GM15510 (cell line): ENCODE data around the gene PLD1.

Source experiments
- POLR2A ChIP-seq: IDR thresholded peaks from 3 replicates; pipeline ENCODE4 v1.6.1; 2011; ENCODE audit warnings: borderline replicate concordance; ENCODE audit not compliant: insufficient read length; ENCODE audit errors: extremely low read depth

The PLD1 gene

DNA sequence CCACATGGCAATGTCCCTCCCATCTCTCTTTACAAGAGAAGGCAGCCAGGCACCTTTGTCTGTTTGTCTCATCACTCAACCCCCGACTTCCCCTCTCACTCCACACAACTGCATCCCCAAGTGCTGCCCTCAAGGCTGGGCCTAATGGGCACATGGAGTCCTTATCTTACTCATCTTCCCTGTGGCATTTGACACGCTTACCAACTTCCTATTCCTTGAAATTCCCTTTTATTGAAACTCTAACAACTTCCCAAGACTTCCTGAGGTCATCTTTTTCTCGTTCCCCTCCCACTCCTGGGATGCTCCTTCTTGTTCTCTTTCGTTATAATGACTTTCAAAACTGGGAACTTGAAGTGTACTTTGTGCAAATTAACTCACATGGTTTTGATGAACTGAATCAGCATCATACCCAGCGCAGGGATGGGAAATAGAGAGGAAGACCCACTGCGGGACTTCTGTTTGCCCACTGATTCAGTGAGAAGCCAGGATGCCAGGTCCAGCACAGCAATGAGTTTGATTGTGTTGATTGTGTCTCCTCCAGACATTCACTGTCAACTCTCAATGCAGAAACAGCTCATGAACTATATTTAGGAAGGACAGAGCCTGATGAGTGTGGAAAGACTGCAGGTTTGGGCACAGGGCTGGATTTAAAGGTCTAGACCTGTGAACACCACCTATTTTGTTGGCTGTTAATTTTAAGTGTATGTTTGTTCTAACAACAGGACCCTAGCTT lies 245.4 kb downstream of the PLD1 start:
- TF ChIP-seq POLR2A, result no peak

DNA sequence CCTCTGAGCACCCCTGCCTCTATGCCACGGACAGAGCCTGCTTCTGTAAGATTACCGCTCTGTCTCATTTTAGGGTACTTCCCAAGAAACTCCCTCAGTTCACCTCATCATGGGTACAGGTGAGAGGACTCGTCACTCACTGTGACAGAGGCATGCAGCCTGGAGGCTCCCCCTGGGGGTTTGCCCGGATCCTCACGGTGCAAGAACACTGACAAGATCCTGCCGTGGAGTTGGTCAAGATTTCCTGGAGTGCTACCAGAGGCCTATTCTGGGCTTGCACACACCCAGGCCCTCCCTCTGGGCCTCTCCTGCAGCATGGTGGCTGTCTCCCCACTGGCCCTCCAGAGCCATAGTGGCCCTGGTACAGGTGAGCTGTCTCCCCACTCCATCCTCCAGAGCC lies 247.0 kb downstream of the PLD1 start:
- TF ChIP-seq POLR2A, result no peak

DNA sequence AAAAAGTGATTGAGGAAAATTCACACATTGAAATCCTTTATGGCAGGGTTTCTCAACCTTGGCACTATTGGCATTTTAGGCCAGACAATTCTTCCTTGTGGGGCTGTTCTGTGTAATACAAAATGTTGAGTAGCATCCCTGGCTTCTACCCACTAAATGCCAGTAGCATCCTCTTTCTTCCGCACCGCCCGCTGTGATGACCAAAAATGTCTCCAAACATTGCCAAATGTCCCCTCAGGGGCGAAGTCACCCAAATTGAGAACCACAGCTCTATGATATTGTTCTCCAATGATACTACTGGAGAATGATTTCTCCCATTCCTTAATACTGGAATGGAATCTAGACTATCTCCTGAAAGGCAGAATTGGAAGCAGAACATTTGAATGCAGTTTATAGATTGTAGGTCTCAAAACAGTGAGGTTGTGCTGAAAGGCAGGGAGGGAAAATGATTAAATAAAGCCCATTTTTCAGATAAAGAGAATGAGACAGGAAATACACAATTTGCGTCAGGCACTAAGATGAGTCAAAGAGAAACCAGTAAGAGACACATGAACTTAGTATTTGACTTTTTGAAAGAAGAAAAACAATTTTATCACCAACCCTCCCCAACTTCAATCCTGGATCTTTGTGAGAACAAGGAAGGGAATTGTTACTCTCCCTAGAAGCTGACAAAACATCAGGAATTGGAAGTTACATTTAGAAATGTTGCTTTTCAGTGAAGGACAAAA lies 248.5 kb downstream of the PLD1 start:
- no peak for TF ChIP-seq POLR2A

DNA sequence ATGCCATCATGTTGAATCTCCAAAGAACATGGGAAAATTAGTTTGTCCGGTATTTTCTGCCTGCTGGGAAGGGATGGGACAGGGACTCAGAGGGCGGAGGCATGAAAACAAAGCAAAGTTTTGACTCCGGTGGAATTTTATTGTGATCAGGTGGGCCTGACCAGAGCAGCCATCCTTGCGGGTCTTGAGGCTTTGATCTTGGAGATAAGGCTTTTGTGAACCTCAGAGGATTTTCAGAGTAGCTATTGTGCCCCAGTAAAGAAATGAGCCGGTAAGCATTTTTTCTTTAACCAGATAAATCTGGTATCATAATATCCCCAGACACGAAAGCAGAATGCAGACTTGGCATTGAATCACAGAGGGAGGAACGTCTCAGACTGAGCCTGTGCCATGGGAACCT lies 250.7 kb downstream of the PLD1 start:
- no peak for TF ChIP-seq POLR2A

DNA sequence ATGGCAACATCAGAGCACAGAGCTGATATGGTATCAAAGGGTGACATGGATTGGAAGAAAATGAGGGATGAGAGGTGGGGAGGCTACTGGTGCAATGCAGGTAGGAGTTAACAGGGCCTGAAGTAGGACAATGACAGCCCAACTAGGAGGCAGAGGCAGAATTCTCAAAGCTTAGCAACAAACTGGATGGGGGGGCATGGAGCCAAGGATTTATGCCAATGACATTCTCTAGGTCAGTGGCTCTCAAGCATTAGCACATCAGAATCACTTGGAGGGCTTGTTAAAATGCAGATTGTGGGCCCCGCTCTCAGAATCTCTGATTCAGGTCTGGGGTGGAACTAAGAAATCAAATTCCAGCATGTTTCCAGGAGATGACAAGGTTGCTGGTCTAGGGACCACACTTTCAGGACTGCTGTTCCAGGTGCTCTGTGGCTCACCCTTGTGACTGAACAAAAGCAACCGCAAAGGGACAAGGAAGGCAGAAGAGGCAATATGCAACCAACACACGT lies 252.0 kb downstream of the PLD1 start:
- TF ChIP-seq POLR2A, result no peak

DNA sequence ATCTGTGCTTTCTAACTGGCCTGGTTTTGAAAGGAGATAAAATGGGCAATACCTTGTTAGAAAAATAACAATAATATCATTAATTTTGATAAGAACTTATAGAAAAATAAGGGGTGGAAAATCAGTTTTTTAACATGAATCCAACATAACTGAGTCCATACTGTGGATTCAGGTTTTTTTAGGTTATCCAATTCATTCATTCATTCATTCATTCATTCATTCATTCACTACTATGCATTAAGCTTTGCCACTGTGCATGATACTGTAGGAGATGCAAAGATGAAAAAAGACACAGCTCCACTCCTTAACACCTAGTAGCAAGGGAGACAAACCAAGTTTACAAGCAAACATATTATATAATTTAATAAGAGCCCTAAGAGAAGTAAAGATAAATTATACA lies 253.1 kb downstream of the PLD1 start:
- no peak for TF ChIP-seq POLR2A

DNA sequence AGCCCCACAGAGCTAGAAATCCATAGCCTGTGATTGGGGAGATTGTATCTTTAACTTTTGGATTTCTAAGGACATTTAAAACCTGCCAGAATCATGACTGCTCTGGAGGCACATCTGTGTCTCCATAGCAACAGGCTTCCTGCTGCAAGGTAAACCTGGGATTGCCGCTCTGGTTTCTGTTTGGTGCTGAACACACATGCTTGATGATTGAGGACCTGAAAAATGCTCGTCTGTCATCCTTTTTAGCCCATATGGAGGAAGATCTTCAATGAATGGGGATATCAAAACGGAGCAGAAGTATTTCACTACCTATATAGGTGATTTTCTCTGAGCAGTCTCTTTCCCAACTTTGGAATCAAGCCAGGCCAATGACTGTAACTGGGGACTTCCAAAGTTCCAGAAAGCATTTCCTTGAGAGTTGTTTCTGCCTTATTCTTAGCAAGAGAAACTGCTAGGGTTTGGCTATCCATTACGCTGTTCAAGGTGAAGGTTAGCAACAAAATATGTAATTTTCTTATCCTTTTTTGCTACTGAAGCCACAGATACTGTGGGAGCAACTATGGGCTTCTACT lies 253.6 kb downstream of the PLD1 start:
- TF ChIP-seq POLR2A, result no peak

DNA sequence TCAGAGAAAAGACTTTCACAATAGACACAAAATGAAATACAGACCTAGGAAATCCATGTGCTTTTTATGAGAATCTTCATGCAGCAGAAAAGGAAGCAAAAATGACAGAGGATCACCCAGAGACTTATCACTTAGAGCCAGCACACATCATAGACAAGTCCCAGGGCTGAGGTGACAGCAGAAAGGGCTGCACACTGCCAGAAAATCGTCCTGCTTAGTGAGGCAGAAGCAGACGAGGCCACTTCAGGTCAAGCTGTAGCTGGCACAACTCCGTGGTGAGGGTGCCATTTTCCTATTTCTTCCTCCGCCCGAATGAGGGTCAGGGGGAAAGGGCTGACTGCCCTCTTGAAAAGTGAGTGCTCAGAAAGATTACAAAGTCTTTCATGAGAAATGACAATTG lies 254.1 kb downstream of the PLD1 start:
- no peak for TF ChIP-seq POLR2A

DNA sequence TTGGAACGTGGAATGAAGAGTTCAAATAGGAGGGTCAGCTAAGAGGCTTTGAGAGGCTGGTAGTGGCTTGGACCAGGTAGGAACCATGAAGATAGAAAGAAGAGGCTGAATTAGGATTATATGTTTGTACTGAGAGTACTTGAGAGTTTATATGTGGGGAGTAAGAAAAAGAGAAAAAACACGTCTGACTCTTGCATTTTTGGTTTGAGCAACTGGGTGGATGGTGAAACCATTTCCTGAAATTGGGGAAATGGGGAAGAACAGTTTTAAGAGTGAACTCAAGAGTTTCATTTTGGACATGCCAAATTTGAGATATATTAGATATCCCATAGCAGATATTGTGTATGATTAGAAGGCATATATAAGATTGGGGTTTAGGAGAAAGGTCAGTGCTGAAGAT lies 257.2 kb downstream of the PLD1 start:
- TF ChIP-seq POLR2A, result no peak

DNA sequence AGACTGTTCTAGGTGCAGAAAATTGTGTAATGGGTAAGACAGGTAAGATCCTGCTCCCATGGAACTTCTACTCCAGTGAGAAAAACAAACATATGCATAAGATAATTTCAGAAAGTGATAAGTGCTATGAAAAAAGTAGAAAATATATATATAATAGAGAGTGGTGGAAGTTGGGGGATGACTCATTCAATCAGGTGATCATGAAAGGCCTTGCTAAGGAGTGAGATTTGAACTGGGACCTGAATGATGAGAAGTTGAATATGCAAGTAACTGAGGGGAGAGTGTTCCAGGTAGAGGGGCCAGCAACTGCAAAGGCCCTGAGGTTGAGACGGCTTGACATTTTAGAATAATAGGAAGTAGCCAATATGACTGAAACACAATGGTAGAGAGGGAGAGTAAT lies 257.8 kb downstream of the PLD1 start:
- TF ChIP-seq POLR2A, result no peak

DNA sequence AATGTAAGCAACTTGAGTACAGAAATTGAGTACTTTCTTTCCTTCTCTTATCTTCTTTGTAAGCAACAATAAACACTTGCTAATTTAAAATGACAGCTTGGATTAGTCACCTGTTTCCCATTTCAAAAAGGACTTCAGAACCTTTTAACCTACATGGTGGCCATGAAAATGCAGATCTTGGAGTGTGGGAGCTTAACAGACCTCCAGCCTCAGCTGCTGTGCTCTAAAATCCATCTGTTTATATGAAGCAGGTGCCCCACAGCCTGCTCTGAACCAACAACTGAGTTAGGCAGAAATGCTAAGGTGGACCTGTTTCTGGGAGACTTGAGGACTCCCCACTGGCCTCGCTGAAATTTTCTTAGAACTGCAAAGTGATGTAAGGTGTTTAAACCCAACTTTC lies 259.0 kb downstream of the PLD1 start:
- no peak for TF ChIP-seq POLR2A
